Ectodermal cell (in vitro differentiated cells): Measurements from ENCODE around the gene FAM193A.
"Not testable (repeated sequence)": the region's sequence is repeated elsewhere in the genome, so short reads cannot be mapped to it uniquely, and the experiment has no call there.

ENCODE experiments used
- H3K27ac ChIP-seq: 2 replicates; pipeline ENCODE4 v1.7.0; 2013; ENCODE audit warnings: mild to moderate bottlenecking, low read depth, low read length; ENCODE audit not compliant: insufficient read depth, poor library complexity, severe bottlenecking
- H3K27me3 ChIP-seq: 2 replicates; pipeline ENCODE4 v1.7.0; 2013; ENCODE audit warnings: mild to moderate bottlenecking, low read length; ENCODE audit not compliant: insufficient read depth, control insufficient read depth, poor library complexity, severe bottlenecking
- H3K36me3 ChIP-seq: one replicate; pipeline ENCODE4 v1.7.0; 2013; ENCODE audit warnings: low read length; ENCODE audit not compliant: control insufficient read depth, insufficient read depth
- H3K4me1 ChIP-seq: one replicate; pipeline ENCODE4 v1.7.0; 2013; ENCODE audit warnings: low read length; ENCODE audit not compliant: control insufficient read depth, insufficient read depth
- H3K4me3 ChIP-seq: 2 replicates; pipeline ENCODE4 v1.7.0; 2013; ENCODE audit warnings: low read depth, low read length, control low read depth; ENCODE audit not compliant: insufficient read depth
- H3K9me3 ChIP-seq: 2 replicates; pipeline ENCODE4 v1.7.0; 2013; ENCODE audit warnings: mild to moderate bottlenecking, low read length, moderate library complexity; ENCODE audit not compliant: control insufficient read depth
- WGBS, 2 experiments: methylation state at CpG; one replicate each; pipeline ENCODE4 v1.1.7; 2013; ENCODE audit warnings: missing lambda C conversion rate in 2 of 2; 5-methylcytosine and 5-hydroxymethylcytosine counted together

FAM193A gene

GRCh38 chr4:2501034-2501594 is 35.3 kb upstream of the FAM193A start:
- Histone ChIP-seq H3K4me1 (no peaks in the 10 kb centered on the region), H3K9me3 (no peaks in the 10 kb centered on the region), H3K27ac (no peak overlapping the region), H3K36me3 (peaks cover 46% of the 10 kb centered on the region), H3K4me3 (no peak overlapping the region), H3K27me3 (no peaks in the 10 kb centered on the region)
- WGBS, 2 experiments, result 95 to 96% methylated on average over 7 of the region's 7 CpGs

GRCh38 chr4:2503809-2504208 is 32.6 kb upstream of the FAM193A start:
- 94 to 97% methylated on average over 5 of the region's 5 CpGs for WGBS, 2 experiments
- Histone ChIP-seq H3K4me3 (no peak overlapping the region), H3K4me1 (no peaks in the 10 kb centered on the region), H3K36me3 (peaks cover 34% of the 10 kb centered on the region), H3K27me3 (no peaks in the 10 kb centered on the region), H3K9me3 (no peaks in the 10 kb centered on the region), H3K27ac (no peak overlapping the region)

- Histone ChIP-seq H3K4me3 (no peak overlapping the region), H3K27me3 (no peaks in the 10 kb centered on the region), H3K4me1 (no peaks in the 10 kb centered on the region), H3K36me3 (peaks cover 33% of the 10 kb centered on the region), H3K9me3 (no peaks in the 10 kb centered on the region), H3K27ac (no peak overlapping the region)
- 95 to 97% methylated on average over 4 of the region's 4 CpGs for WGBS, 2 experiments
Measured at GRCh38 chr4:2507259-2507658, 29.2 kb upstream of the FAM193A start.

- 93 to 98% methylated on average over 6 to 7 of the region's 7 CpGs for WGBS, 2 experiments
- Histone ChIP-seq H3K27me3 (no peaks in the 10 kb centered on the region), H3K27ac (no peak overlapping the region), H3K4me1 (no peaks in the 10 kb centered on the region), H3K4me3 (no peak overlapping the region), H3K9me3 (no peaks in the 10 kb centered on the region), H3K36me3 (peaks cover 38% of the 10 kb centered on the region)
Measured at GRCh38 chr4:2507855-2508254, 28.6 kb upstream of the FAM193A start.

- no peak overlapping the region for H3K4me3 ChIP-seq
- 95 to 96% methylated on average over 13 of the region's 13 CpGs for WGBS, 2 experiments
- peaks cover 51% of the 10 kb centered on the region for H3K36me3 ChIP-seq
- no peaks in the 10 kb centered on the region for H3K9me3 ChIP-seq
- H3K4me1 ChIP-seq, result no peaks in the 10 kb centered on the region
- H3K27ac ChIP-seq, result no peak overlapping the region
- no peaks in the 10 kb centered on the region for H3K27me3 ChIP-seq
Measured at GRCh38 chr4:2510351-2511259, 25.8 kb upstream of the FAM193A start.

GRCh38 chr4:2511645-2512131 is 24.8 kb upstream of the FAM193A start:
- Histone ChIP-seq H3K9me3 (no peaks in the 10 kb centered on the region), H3K4me1 (no peaks in the 10 kb centered on the region), H3K36me3 (peaks cover 50% of the 10 kb centered on the region), H3K4me3 (no peak overlapping the region), H3K27me3 (no peaks in the 10 kb centered on the region), H3K27ac (no peak overlapping the region)
- WGBS, 2 experiments, result 88 to 92% methylated on average over 9 of the region's 9 CpGs

- no peaks in the 10 kb centered on the region for H3K4me1 ChIP-seq
- 96 to 97% methylated on average over 15 of the region's 15 CpGs for WGBS, 2 experiments
- no peak overlapping the region for H3K27ac ChIP-seq
- H3K9me3 ChIP-seq, result no peaks in the 10 kb centered on the region
- no peaks in the 10 kb centered on the region for H3K27me3 ChIP-seq
- H3K4me3 ChIP-seq, result no peak overlapping the region
- peaks cover 46% of the 10 kb centered on the region for H3K36me3 ChIP-seq
Measured at GRCh38 chr4:2512396-2513135, 23.9 kb upstream of the FAM193A start.

- 95 to 97% methylated on average over 9 of the region's 9 CpGs for WGBS, 2 experiments
- not testable (repeated sequence) for H3K27ac ChIP-seq, H3K27me3 ChIP-seq, H3K4me1 ChIP-seq, H3K4me3 ChIP-seq, H3K9me3 ChIP-seq
- peaks cover 42% of the 10 kb centered on the region for H3K36me3 ChIP-seq
Measured at GRCh38 chr4:2514193-2514592, 22.3 kb upstream of the FAM193A start.

- H3K4me1 ChIP-seq, H3K4me3 ChIP-seq, H3K9me3 ChIP-seq, H3K27ac ChIP-seq, H3K27me3 ChIP-seq: not testable (repeated sequence)
- peaks cover 36% of the 10 kb centered on the region for H3K36me3 ChIP-seq
- 96% methylated on average over 11 of the region's 11 CpGs for WGBS, 2 experiments
Measured at GRCh38 chr4:2514944-2515343, 21.5 kb upstream of the FAM193A start.
